H9 (cell line): ENCODE data around the gene LIMS2. TPM values are rescaled to one million over a fixed set of nuclear protein-coding genes. Genes with fewer than 3 reads are reported as not detected.

Experiments
- DNase-seq: peaks from one replicate; pipeline ENCODE4 v3.0.0-alpha.2; 2017
- H2AFZ ChIP-seq: one replicate; pipeline ENCODE4 v1.6.1; 2013; ENCODE audit warnings: mild to moderate bottlenecking, low read length, control low read depth, moderate library complexity
- H2AK5ac ChIP-seq: 2 replicates; pipeline ENCODE4 v1.6.1; 2013; ENCODE audit warnings: low read length, control low read depth, mixed read lengths; ENCODE audit not compliant: insufficient read length
- H2BK120ac ChIP-seq: one replicate; pipeline ENCODE4 v1.6.1; 2013; ENCODE audit warnings: low read depth, mild to moderate bottlenecking, low read length, control low read depth, inconsistent platforms; ENCODE audit not compliant: poor library complexity, severe bottlenecking
- H2BK12ac ChIP-seq: 2 replicates; pipeline ENCODE4 v1.6.1; 2013; ENCODE audit warnings: low read length, control low read depth, mixed read lengths, low read depth; ENCODE audit not compliant: insufficient read length
- H2BK15ac ChIP-seq: 2 replicates; pipeline ENCODE4 v1.6.1; 2013; ENCODE audit warnings: low read depth, low read length, control low read depth
- H2BK20ac ChIP-seq: one replicate; pipeline ENCODE4 v1.6.1; 2013; ENCODE audit warnings: low read depth, mild to moderate bottlenecking, low read length, control low read depth, inconsistent platforms; ENCODE audit not compliant: poor library complexity, severe bottlenecking
- H2BK5ac ChIP-seq: 2 replicates; pipeline ENCODE4 v1.6.1; 2013; ENCODE audit warnings: low read length, control low read depth, mixed read lengths; ENCODE audit not compliant: insufficient read length
- H3K14ac ChIP-seq: 2 replicates; pipeline ENCODE4 v1.6.1; 2013; ENCODE audit warnings: low read length, control low read depth; ENCODE audit not compliant: insufficient read depth
- H3K18ac ChIP-seq: 2 replicates; pipeline ENCODE4 v1.6.1; 2013; ENCODE audit warnings: low read depth, mild to moderate bottlenecking, mixed read lengths, low read length, control low read depth; ENCODE audit not compliant: insufficient read length
- H3K23ac ChIP-seq: 2 replicates; pipeline ENCODE4 v1.6.1; 2013; ENCODE audit warnings: low read length, control low read depth, mixed read lengths, low read depth; ENCODE audit not compliant: insufficient read length
- H3K23me2 ChIP-seq: 2 replicates; pipeline ENCODE4 v1.6.1; 2013; ENCODE audit warnings: low read depth, mild to moderate bottlenecking, mixed read lengths, low read length, control low read depth; ENCODE audit not compliant: insufficient read length, poor library complexity, severe bottlenecking
- H3K27ac ChIP-seq: 2 replicates; pipeline ENCODE4 v1.5.1; 2013; ENCODE audit warnings: low read length, control low read depth, mixed read lengths, low read depth; ENCODE audit not compliant: insufficient read length
- H3K27me3 ChIP-seq: 2 replicates; pipeline ENCODE4 v1.6.1; 2013; ENCODE audit warnings: low read length, control low read depth, inconsistent platforms; ENCODE audit not compliant: insufficient read depth
- H3K4ac ChIP-seq: 2 replicates; pipeline ENCODE4 v1.6.1; 2013; ENCODE audit warnings: low read depth, mild to moderate bottlenecking, control low read depth, inconsistent platforms, low read length, moderate library complexity
- H3K4me1 ChIP-seq: 2 replicates; pipeline ENCODE4 v1.6.1; 2013; ENCODE audit warnings: low read length, control low read depth, inconsistent platforms; ENCODE audit not compliant: insufficient read depth
- H3K4me2 ChIP-seq: 2 replicates; pipeline ENCODE4 v1.6.1; 2013; ENCODE audit warnings: low read length, control low read depth, mixed read lengths; ENCODE audit not compliant: insufficient read length, insufficient read depth
- H3K56ac ChIP-seq: 2 replicates; pipeline ENCODE4 v1.6.1; 2013; ENCODE audit warnings: low read depth, mild to moderate bottlenecking, mixed read lengths, low read length, control low read depth; ENCODE audit not compliant: insufficient read length
- H3K79me1 ChIP-seq: 2 replicates; pipeline ENCODE4 v1.6.1; 2013; ENCODE audit warnings: low read depth, mild to moderate bottlenecking, moderate library complexity, low read length, control low read depth, inconsistent platforms; ENCODE audit not compliant: insufficient read depth, poor library complexity, severe bottlenecking
- H3K79me2 ChIP-seq: 2 replicates; pipeline ENCODE4 v1.6.1; 2013; ENCODE audit warnings: low read length, control low read depth, inconsistent platforms; ENCODE audit not compliant: insufficient read depth
- H3K9ac ChIP-seq: 2 replicates; pipeline ENCODE4 v1.6.1; 2013; ENCODE audit warnings: low read length, control low read depth, mixed read lengths; ENCODE audit not compliant: insufficient read length; ENCODE audit errors: extremely low read depth
- H3K9me3 ChIP-seq: one replicate; pipeline ENCODE4 v1.6.1; 2013; ENCODE audit warnings: low read depth, low read length, inconsistent platforms; ENCODE audit not compliant: control insufficient read depth
- H3T11ph ChIP-seq: one replicate; pipeline ENCODE4 v1.6.1; 2013; ENCODE audit warnings: mild to moderate bottlenecking, low read length, control low read depth, inconsistent platforms
- H4K20me1 ChIP-seq: one replicate; pipeline ENCODE4 v1.6.1; 2013; ENCODE audit not compliant: control insufficient read depth, insufficient read length, insufficient read depth
- H4K5ac ChIP-seq: 2 replicates; pipeline ENCODE4 v1.6.1; 2013; ENCODE audit warnings: low read depth, mild to moderate bottlenecking, mixed read lengths, low read length, control low read depth; ENCODE audit not compliant: insufficient read length
- H4K8ac ChIP-seq: replicated peaks from 2 replicates; pipeline ENCODE4 v1.6.1; 2013; ENCODE audit warnings: low read length, control low read depth, mixed read lengths, low read depth; ENCODE audit not compliant: insufficient read length
- H4K91ac ChIP-seq: 2 replicates; pipeline ENCODE4 v1.6.1; 2013; ENCODE audit warnings: low read depth, mild to moderate bottlenecking, moderate library complexity, mixed read lengths, low read length, control low read depth; ENCODE audit not compliant: insufficient read length
- H3K27ac Mint-ChIP-seq, 3 experiments: 2 replicates in 2 of 3; 3 replicates in 1 of 3; pipeline ENCODE4 v1.8.0; 2020 to 2021; ENCODE audit warnings: mixed read lengths in 3 of 3, mild to moderate bottlenecking in 1 of 3, moderate library complexity in 1 of 3
- H3K27me3 Mint-ChIP-seq: 2 replicates; pipeline ENCODE4 v1.8.0; 2021; ENCODE audit warnings: low read depth, mild to moderate bottlenecking, moderate library complexity, mixed read lengths
- H3K36me3 Mint-ChIP-seq, 3 experiments: 2 replicates in 2 of 3; 3 replicates in 1 of 3; pipeline ENCODE4 v1.8.0; 2020 to 2021; ENCODE audit warnings: low read depth in 3 of 3, mixed read lengths in 3 of 3; ENCODE audit not compliant: insufficient read depth in 1 of 3
- H3K4me1 Mint-ChIP-seq, 2 experiments: 2 replicates each; pipeline ENCODE4 v1.8.0; 2020; ENCODE audit warnings: mixed read lengths in 2 of 2
- H3K4me3 Mint-ChIP-seq, 2 experiments: 2 replicates in 1 of 2; 3 replicates in 1 of 2; pipeline ENCODE4 v1.8.0; 2020 to 2021; ENCODE audit warnings: mild to moderate bottlenecking in 2 of 2, mixed read lengths in 2 of 2, moderate library complexity in 1 of 2
- H3K9me3 Mint-ChIP-seq, 2 experiments: 2 replicates in 1 of 2; 3 replicates in 1 of 2; pipeline ENCODE4 v1.8.0; 2020; ENCODE audit warnings: mild to moderate bottlenecking in 2 of 2, mixed read lengths in 2 of 2, moderate library complexity in 1 of 2
- WGBS: extraction: QIAGEN DNeasy Blood & Tissue Kit; methylation state at CpG from one replicate; pipeline ENCODE4 v1.1.7; 2013; ENCODE audit warnings: missing lambda C conversion rate, low lambda C conversion rate, mixed read lengths; ENCODE audit not compliant: insufficient read length; ENCODE audit errors: extremely low coverage; 5-methylcytosine and 5-hydroxymethylcytosine counted together
- total RNA-seq: library from RNA; stranded (reverse); gene quantifications from 2 replicates; pipeline ENCODE4 v1.2.1, GENCODE V29; 2021
- TF ChIP-seq, protein P1 (sequence below): fragments of 200-600 bp; sonication (generic); conservative IDR thresholded peaks from 3 replicates; pipeline ENCODE4 v1.8.0; 2021; ENCODE audit warnings: antibody characterized with exemption, mild to moderate bottlenecking

Gene LIMS2
- total RNA-seq, 1 experiment from 2014 or later: 5.9 TPM

GRCh38 chr2:127649100-127649611 lies 26.2 kb downstream of the LIMS2 start:
- Histone ChIP-seq H4K20me1 (no peaks in the 10 kb centered on the region), H3K27me3 (no peaks in the 10 kb centered on the region), H2BK20ac (no peak overlapping the region), H2AK5ac (no peak overlapping the region), H3K79me1 (no peaks in the 10 kb centered on the region), H3K4ac (no peak overlapping the region), H3K4me2 (no peak overlapping the region), H3K79me2 (no peaks in the 10 kb centered on the region), H3K56ac (no peak overlapping the region), H3K18ac (no peak overlapping the region), H4K5ac (no peak overlapping the region), H3K23ac (no peak overlapping the region), H3K4me1 (no peaks in the 10 kb centered on the region), H4K91ac (no peak overlapping the region), H4K8ac (no peak overlapping the region), H2BK120ac (no peak overlapping the region), H3K9ac (no peak overlapping the region), H3K27ac (no peak overlapping the region), H3K9me3 (no peaks in the 10 kb centered on the region), H3K23me2 (peaks cover 4% of the 10 kb centered on the region), H2BK15ac (no peak overlapping the region), H3K14ac (no peak overlapping the region), H2BK5ac (no peak overlapping the region), H2AFZ (no peak overlapping the region), H3T11ph (no peak overlapping the region), H2BK12ac (no peak overlapping the region)
- Mint-ChIP-seq H3K9me3 (no peaks in the 10 kb centered on the region), H3K27me3 (peaks cover 8% of the 10 kb centered on the region), H3K4me3 (no peak overlapping the region), H3K36me3 (no peaks in the 10 kb centered on the region), H3K27ac (no peak overlapping the region), H3K4me1 (peaks cover 10 to 19% of the 10 kb centered on the region in 2 experiments)
- 86% methylated on average over 1 of the region's 12 CpGs for whole genome bisulfite sequencing
- DNase-seq: no peak
- TF ChIP-seq, protein P1, sequence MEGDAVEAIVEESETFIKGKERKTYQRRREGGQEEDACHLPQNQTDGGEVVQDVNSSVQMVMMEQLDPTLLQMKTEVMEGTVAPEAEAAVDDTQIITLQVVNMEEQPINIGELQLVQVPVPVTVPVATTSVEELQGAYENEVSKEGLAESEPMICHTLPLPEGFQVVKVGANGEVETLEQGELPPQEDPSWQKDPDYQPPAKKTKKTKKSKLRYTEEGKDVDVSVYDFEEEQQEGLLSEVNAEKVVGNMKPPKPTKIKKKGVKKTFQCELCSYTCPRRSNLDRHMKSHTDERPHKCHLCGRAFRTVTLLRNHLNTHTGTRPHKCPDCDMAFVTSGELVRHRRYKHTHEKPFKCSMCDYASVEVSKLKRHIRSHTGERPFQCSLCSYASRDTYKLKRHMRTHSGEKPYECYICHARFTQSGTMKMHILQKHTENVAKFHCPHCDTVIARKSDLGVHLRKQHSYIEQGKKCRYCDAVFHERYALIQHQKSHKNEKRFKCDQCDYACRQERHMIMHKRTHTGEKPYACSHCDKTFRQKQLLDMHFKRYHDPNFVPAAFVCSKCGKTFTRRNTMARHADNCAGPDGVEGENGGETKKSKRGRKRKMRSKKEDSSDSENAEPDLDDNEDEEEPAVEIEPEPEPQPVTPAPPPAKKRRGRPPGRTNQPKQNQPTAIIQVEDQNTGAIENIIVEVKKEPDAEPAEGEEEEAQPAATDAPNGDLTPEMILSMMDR: no peak
